OCI-M1 (cell line): ENCODE data around the gene CCDC181.
A peak's percentile ranks its signal among the peaks of the same experiment; 100 is the strongest.

Experiments
- DNase-seq: peaks from one replicate; lab custom pipeline; 2025; lab: John Stamatoyannopoulos, UW

Gene CCDC181

DNA sequence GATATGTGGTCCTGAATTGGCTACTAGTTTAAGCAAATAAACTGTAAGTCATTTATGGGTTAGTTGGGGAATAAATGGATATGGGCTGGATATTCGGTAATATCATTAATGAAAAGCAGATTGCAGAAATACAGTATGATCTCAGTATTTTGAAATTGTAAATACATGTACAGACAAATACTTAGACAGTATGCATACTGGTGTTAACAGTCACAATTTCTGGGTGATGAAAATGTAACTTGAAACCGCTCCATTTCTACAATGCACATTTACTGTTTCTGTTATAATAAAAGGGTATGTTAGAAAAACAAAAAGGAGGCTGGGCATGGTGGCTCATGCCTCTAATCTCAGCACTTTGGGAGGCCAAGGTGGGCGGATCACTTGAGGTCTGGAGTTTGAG is 31.3 kb downstream of the CCDC181 start:
- no peak for DNase-seq

DNA sequence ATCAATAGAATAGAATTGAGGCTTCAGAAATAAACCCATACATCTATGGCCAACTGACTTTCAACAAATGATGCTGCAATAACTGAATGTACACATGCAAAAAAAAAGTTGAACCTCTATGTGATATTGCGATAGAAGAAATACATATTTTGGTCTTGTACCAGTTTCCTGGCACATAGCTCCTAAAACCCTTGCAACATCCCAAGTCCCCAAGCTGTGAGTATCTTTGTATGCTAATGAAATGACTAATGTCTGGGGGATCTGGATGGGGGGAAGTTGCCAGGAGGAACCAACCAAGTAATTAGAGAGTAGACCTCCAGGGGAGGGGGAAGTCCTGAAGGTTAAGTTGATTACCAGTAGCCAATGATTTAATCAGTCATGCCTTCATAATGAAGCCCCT is 34.9 kb downstream of the CCDC181 start:
- no peak for DNase-seq

- no peak for DNase-seq
These were observed 37.0 kb downstream of the CCDC181 start for GRCh38 chr1:169390303-169390702.

- DNase-seq, result no peak
These were observed 39.9 kb downstream of the CCDC181 start for GRCh38 chr1:169387399-169387798.

DNA sequence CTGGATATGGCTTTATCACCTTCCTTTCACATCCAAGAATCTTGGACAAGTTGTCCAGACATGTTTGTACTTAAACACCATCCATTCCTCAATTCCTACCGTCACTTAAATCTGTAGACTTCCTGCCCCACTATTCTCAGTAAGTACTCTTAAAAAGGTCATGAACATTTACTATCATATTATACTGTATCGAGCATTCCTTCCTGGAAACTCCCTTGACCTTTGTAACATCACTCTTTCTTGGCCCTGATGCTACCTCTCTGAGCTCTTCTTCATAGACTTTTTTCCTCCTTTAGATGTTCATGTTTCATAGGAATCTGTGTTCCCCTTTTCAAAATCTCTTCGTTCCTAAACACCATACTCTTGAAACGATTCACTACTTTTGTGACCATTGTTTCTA is 43.8 kb downstream of the CCDC181 start:
- no peak for DNase-seq

DNA sequence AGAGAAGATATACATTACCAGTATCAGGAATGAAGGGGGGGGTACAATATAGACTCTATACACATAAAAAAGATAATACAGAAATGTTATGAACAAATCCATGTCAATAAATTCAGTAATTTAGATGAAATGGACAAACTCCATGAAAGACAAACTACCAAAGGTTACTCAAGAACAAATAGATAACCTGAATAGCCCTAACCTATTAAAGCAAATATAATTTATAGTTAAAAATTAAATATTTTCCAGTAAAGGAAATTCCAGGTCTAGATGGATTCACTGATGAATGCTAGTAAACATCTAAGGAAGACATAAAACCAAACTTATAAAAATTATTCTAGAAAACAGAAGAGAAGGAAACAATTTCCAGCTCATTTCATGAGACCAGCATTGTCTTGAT is 46.1 kb downstream of the CCDC181 start:
- DNase-seq, result no peak

GRCh38 chr1:169371404-169371803 is 55.9 kb downstream of the CCDC181 start:
- peak; percentile 85 for DNase-seq

DNA sequence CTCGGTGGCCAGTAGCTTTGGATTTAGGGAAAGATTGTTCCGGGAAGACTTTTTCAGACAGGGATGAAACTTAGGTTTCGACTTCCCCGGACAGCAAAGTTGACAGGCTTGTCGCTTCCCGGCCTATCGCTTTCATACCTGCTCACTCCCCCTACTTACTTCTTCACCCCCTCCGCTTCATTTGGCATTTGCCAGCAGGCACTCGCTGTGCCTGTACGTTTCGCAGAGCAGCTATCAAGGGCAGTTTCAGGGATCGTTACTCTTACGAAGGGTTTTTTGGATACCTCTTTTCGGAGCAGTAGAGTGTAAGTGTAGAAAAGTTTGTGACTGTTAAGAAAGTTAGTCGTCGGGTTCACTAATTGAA is 58.9 kb downstream of the CCDC181 start:
- DNase-seq, result peak; percentile 80

DNA sequence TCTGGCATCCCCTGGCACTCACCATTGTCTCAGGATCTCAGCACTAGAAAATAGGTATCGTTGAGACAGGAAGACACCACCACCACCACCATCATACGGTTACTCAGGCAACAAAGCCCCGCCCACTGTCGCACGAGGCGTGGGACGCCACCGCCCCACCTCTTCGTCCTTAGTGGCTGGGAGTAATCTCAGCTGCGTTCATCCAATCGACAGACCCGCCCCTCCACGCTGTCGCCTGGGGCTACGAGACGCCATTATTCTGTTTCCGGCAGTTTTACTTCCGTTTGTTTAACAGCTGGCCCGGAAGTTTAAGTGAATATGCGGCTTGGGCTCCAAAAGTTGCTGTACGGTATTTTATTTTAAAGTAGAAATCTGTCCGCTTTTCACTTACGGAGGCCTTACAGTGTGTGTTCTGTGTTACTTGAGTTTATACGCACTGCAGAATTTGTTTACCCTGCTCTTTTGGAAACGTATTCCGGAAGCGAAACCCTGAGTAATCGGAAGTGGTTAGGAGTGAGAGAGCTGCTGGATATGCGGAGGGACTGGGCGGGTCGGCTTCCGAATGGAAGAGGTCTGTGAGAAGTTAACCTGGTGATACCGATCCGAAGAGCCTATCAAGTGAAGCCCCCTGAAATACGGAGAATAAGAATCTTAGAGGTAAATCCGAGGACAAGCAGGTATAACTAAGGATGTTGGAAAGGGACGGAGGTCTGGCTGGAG is 59.4 kb downstream of the CCDC181 start, which contains the start of the genes BLZF1 and NME7:
Gene BLZF1, plus strand, starts transcription at position 510 of the 720 bp plus-strand sequence. CDS start 1,328 bp downstream, outside the sequence.
Gene NME7, minus strand, starts transcription at position 112 of the 720 bp plus-strand sequence. Its CDS starts 87 bp downstream, at position 25.
- DNase-seq, result peak; percentile 99

- DNase-seq, result no peak
These were observed 60.1 kb downstream of the CCDC181 start for GRCh38 chr1:169367096-169367685.

DNA sequence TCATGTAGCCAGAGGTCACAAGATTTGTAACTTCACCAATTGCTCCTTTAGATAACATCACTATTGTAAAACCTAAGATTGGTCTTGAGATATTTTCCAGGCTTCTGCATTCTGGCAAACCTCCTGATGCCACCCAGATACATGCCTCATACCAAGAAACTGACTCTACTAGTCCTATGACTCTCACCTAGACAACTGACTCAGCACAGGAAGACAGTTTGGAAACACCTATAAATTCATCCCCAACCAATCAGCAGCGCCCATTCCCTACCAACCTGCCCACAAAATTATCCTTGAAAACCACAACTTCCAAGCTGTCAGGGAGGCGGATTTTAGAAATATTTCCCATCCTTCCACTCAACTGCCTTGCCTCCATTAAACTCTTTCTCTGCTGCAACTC is 62.3 kb downstream of the CCDC181 start:
- DNase-seq, result no peak

GRCh38 chr1:169363046-169363730 is 64.1 kb downstream of the CCDC181 start:
- no peak for DNase-seq

- DNase-seq, result no peak
These were observed 66.0 kb downstream of the CCDC181 start for GRCh38 chr1:169361281-169361680.

- no peak for DNase-seq
These were observed 66.9 kb downstream of the CCDC181 start for GRCh38 chr1:169360415-169360814.

DNA sequence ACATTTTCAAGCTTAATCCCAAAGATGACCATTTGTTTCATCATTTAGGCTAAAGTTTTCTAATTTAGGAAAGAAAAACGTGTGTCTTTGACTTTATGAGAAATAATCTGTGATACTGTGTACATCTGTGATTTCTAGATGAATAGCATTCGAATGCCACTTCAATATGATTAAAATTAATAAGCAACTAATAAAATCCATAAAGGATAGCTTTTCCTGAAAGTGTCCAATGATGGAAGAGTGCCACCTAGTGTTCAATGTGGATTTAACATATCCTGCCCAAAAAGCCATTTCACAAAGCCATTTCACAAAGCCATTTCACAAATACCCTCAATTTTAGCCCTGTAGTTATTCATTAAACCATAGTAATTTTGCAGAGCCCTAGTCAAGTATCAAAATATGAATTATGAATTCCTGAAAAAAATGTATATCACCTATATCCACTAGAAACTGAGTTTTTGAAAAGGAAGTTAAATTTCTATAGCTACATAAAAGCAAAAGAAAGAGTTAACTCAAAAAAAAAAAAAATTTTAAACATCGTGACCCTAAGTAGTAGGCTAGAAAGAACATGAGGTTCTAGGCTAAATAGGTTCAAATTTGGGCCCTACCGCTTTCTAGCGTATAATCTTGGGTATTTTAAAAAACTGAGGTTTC is 78.8 kb downstream of the CCDC181 start:
- peak; percentile 88 for DNase-seq

DNA sequence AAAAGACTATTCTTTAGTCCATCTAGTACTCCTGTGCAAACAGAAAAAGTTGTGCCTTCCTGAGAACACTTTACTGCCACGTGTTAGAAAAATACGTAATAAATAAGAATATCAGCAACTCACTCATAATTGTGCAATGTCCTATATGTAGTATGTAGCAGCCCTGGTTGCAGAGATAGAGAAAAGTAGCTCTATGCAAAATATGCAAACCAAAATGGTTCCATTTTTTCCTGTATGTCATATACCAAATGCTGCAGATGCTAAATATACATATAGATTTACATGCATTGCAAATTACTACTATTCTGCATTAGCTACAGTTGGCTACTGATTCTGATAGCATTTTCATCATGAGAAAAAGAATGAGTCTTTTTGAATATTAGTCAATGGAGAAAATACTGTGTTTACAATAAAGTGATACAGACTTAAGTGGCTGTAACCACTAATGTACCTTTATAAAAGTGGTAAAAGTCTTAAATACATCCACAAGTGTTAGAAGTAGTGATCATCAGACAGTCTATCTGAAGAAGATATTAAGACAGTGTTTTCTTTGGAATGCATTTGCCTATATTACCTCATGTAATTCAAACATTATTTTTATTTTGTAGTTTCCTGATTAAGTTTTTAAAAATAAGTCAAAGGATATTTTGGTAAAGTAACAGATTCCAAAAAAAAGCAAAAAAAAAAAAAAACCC is 79.4 kb downstream of the CCDC181 start:
- no peak for DNase-seq

DNA sequence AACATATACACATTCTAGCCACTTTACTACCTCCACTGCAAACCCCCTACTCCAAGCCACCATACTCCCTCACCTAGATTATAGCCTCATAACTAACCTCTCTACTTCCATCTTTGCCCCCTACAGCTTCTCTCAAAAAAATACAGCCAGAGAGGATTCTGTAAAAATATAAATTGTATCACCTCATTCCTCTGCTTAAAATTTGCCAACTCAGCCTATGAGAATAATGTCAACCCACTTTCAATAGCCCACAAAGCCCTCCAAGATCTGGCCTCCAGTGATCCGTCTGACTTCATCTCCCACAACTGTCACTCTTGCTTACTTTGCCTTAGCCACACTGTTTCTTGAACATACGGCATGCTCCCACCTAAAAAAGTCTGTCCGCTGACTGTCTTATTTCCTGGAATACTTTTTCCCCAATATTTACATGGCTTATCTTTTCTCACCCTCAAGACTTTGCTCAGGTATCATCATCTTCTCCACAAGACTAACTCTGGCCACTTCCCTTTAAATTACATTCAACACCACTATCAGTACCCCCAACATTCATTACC is 81.2 kb downstream of the CCDC181 start:
- no peak for DNase-seq

GRCh38 chr1:169345511-169345910 is 81.8 kb downstream of the CCDC181 start:
- peak; percentile 61 for DNase-seq
